ENCODE measurements around the gene IL18RAP.

Gene IL18RAP

GRCh38 chr2:102410952-102411351, 12.0 kb upstream of the IL18RAP start:
- ATAC-seq (no peak), DNase-seq (ENCODE audit: low spot score in 2 of 2) (no peak)
- Mint-ChIP-seq H3K27ac (no peak overlapping the region), H3K4me1 (peaks cover 6% of the 10 kb centered on the region), H3K9me3 (peaks cover 3% of the 10 kb centered on the region), H3K4me3 (no peak overlapping the region), H3K36me3 (no peaks in the 10 kb centered on the region)

- no peaks in the 10 kb centered on the region for H3K36me3 Mint-ChIP-seq
- DNase-seq (ENCODE audit: low spot score in 2 of 2) (no peak), ATAC-seq (no peak)
- peaks cover 3% of the 10 kb centered on the region for H3K9me3 Mint-ChIP-seq
- H3K4me1 Mint-ChIP-seq = peaks cover 16% of the 10 kb centered on the region
- H3K27ac Mint-ChIP-seq = no peak overlapping the region
- H3K4me3 Mint-ChIP-seq = no peak overlapping the region
Observed at GRCh38 chr2:102412199-102412598, 10.8 kb upstream of the IL18RAP start.

DNA sequence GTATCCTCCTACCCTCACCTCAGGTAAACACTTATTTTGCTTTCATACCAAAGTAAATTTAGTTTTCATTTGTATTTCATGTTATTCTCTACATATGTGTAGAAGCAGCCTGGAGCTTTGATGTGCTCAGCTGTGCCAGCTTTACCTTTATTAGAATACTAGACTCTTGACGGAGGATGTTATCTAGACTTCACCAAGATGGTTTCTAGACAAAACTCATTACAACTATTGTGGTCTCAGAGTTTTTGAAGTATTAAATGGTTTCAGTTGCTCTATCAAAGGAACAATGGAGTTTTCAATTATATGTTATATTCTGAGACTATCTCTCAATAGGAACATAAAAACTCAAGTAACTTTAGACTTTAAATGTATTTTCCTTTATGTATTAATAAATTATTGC, 5.0 kb upstream of the IL18RAP start:
- peaks cover 3% of the 10 kb centered on the region for H3K9me3 Mint-ChIP-seq
- DNase-seq (ENCODE audit: low spot score in 2 of 2) (no peak), ATAC-seq (peak; percentile 60)
- H3K36me3 Mint-ChIP-seq = peaks cover 2% of the 10 kb centered on the region
- H3K27ac Mint-ChIP-seq = peak overlapping the region; percentile 74
- peak overlapping the region; percentile 58 for H3K4me3 Mint-ChIP-seq
- peaks cover 49% of the 10 kb centered on the region for H3K4me1 Mint-ChIP-seq

DNA sequence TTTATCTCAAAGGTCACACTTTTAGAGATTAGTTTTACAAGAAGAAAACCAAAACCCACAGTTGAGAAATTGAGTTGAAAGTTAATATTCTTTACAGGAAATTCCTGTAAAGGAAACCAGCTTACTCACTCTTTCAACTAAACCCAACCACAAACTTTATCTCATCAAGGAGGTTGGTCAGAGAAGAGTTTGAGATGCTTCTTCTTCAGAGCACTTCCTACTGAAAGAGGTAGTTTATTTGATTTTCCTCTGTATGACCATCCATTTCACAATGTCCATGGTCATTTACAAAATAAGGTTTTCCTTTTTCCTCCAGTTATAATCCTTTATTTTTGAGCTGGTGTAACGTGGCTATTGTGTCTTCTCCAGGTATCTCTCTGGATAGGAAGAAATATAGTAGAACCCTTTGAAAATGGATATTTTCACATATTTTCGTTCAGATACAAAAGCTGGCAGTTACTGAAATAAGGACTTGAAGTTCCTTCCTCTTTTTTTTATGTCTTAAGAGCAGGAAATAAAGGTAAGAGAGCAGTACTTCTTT, 4.5 kb upstream of the IL18RAP start:
- H3K4me3 Mint-ChIP-seq = peak overlapping the region; percentile 58
- H3K4me1 Mint-ChIP-seq = peaks cover 55% of the 10 kb centered on the region
- H3K36me3 Mint-ChIP-seq = peaks cover 5% of the 10 kb centered on the region
- ATAC-seq (peak; percentile 82), DNase-seq (ENCODE audit: low spot score in 2 of 2) (no peak)
- H3K27ac Mint-ChIP-seq = peak overlapping the region; percentile 64
- peaks cover 3% of the 10 kb centered on the region for H3K9me3 Mint-ChIP-seq

GRCh38 chr2:102420290-102420689, 2.7 kb upstream of the IL18RAP start:
- ATAC-seq (no peak), DNase-seq (ENCODE audit: low spot score in 2 of 2) (no peak)
- Mint-ChIP-seq H3K9me3 (peaks cover 3% of the 10 kb centered on the region), H3K36me3 (peaks cover 12% of the 10 kb centered on the region), H3K4me1 (peaks cover 70% of the 10 kb centered on the region), H3K4me3 (peak overlapping the region; percentile 58), H3K27ac (no peak overlapping the region)

GRCh38 chr2:102421890-102422759, 835 bp upstream of the IL18RAP start:
- peak overlapping the region; percentile 58 for H3K4me3 Mint-ChIP-seq
- H3K27ac Mint-ChIP-seq = peak overlapping the region; percentile 81
- H3K36me3 Mint-ChIP-seq = peaks cover 12% of the 10 kb centered on the region
- peaks cover 3% of the 10 kb centered on the region for H3K9me3 Mint-ChIP-seq
- peaks cover 73% of the 10 kb centered on the region for H3K4me1 Mint-ChIP-seq
- no peak for DNase-seq (ENCODE audit: low spot score in 2 of 2)
- ATAC-seq = peak; percentile 59

DNA sequence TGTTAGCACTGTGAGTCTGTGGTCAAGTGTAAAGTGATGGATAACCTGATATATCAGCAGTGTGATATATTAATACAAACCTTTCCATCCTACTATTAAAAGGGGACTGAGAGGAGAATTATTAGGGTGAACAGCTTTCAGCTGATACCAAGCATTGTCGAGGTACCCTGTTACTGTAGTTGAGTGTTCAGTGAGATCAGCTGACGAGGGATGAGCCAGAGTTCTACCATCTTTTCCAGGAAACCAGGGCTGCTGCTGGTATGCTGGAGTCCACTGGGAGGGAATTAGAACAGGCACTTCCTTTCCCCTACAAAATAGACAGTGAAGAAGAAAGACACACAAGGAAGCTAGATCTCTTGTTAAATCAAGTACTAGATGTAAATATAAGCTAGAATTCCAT, 408 bp downstream of the IL18RAP start:
- peak overlapping the region; percentile 58 for H3K4me3 Mint-ChIP-seq
- peak overlapping the region; percentile 81 for H3K27ac Mint-ChIP-seq
- no peak for DNase-seq (ENCODE audit: low spot score in 2 of 2)
- H3K36me3 Mint-ChIP-seq = peaks cover 12% of the 10 kb centered on the region
- no peaks in the 10 kb centered on the region for H3K9me3 Mint-ChIP-seq
- peaks cover 76% of the 10 kb centered on the region for H3K4me1 Mint-ChIP-seq
- no peak for ATAC-seq

GRCh38 chr2:102424754-102425153, 1.8 kb downstream of the IL18RAP start:
- Mint-ChIP-seq H3K36me3 (peaks cover 19% of the 10 kb centered on the region), H3K4me1 (peaks cover 86% of the 10 kb centered on the region), H3K4me3 (peak overlapping the region; percentile 58), H3K9me3 (no peaks in the 10 kb centered on the region), H3K27ac (no peak overlapping the region)
- DNase-seq (ENCODE audit: low spot score in 2 of 2) (no peak), ATAC-seq (peak; percentile 55)

GRCh38 chr2:102425441-102426132, 2.6 kb downstream of the IL18RAP start:
- ATAC-seq = no peak
- Mint-ChIP-seq H3K4me1 (peaks cover 88% of the 10 kb centered on the region), H3K27ac (no peak overlapping the region), H3K36me3 (peaks cover 19% of the 10 kb centered on the region), H3K9me3 (no peaks in the 10 kb centered on the region), H3K4me3 (peak overlapping the region; percentile 58)
- no peak for DNase-seq (ENCODE audit: low spot score in 2 of 2)

GRCh38 chr2:102427249-102427648, 4.3 kb downstream of the IL18RAP start:
- Mint-ChIP-seq H3K9me3 (no peaks in the 10 kb centered on the region), H3K36me3 (peaks cover 19% of the 10 kb centered on the region)

DNA sequence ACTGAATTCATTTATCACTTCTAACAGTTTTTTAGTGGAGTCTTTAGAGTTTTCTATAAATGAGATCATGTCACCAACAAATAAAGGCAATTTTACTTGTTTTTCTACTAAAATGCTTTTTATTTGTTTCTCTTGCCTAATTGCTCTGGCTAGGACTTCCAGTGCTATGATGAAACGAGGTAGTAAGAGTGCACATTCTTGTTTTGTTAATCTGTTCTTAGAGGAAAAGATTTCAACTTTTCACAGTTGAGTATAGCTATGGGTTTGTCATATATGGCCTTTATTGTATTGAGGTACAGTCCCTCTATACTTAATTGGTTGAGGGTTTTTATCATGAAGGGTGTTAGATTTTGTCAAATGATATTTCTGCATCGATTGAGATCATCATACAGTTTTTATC, 5.6 kb downstream of the IL18RAP start:
- peak; percentile 62 for ATAC-seq
- H3K4me1 Mint-ChIP-seq = peaks cover 75% of the 10 kb centered on the region
- peak overlapping the region; percentile 0 for H3K27ac Mint-ChIP-seq

More at GRCh38 chr2:102427249-102427648, 4.3 kb downstream of the IL18RAP start:
- Mint-ChIP-seq H3K4me1 (peaks cover 87% of the 10 kb centered on the region), H3K4me3 (peak overlapping the region; percentile 62), H3K27ac (peak overlapping the region; percentile 0)
- DNase-seq (ENCODE audit: low spot score in 2 of 2) = no peak
- no peak for ATAC-seq

DNA sequence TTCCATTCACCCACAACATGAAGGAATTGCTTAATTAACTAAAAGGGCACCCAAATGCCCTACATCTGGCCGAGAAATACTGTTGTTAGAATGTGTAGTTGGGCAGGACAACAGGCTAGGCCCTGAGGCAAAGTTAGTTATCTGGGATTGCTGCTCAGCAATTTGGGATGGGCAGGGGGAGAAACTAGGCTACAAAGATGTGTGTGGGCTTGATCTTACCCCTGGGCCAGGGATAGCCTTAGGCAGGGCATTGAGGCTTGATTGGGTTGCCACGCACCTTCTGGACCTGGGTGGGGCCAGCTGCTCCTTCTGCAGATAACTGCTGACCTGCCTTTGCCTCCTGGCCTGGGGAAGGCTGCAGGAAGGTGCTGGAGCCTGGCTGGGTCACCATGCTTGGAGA, 9.4 kb downstream of the IL18RAP start:
- Mint-ChIP-seq H3K36me3 (peaks cover 16% of the 10 kb centered on the region), H3K27ac (no peak overlapping the region), H3K4me3 (no peak overlapping the region), H3K9me3 (no peaks in the 10 kb centered on the region), H3K4me1 (peaks cover 71% of the 10 kb centered on the region)
- ATAC-seq (no peak), DNase-seq (ENCODE audit: low spot score in 2 of 2) (peak in 1 of 2 donors; percentile 42)

More for the DNA sequence above, 5.6 kb downstream of the IL18RAP start:
- H3K36me3 Mint-ChIP-seq = peaks cover 14% of the 10 kb centered on the region
- H3K4me3 Mint-ChIP-seq = peak overlapping the region; percentile 62
- no peak for DNase-seq (ENCODE audit: low spot score in 2 of 2)
- H3K9me3 Mint-ChIP-seq = no peaks in the 10 kb centered on the region

DNA sequence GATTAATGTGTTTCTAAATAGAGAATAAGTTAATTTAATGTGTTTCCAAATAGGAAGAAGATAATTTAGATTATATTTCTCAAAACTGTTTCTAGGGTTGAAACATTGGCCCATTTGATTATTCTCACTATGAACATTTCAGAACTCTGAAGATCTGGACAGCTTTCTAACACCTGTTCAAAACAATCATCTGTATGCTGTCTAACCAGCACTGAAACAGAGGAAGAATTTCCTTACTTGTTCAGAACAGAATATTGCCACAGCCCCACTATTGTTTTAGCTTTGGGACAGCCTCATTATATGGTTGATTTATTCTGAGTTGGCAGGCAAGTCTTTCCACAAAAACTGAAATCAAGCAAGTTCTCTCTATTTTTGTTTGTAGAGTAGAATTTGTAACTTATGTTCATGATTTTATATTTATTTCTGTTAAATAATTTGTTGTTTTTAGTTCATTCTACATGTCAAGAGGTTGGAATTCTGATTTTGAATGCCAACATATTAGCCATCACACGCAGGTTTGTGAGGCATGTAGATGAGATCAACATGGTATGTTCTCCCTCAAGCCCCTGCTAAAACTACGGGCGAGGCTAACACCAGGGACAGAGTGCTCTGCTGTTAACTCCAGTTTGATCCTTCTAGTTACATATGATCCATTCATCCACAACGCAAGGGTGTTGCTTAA, 11.2 kb downstream of the IL18RAP start:
- Mint-ChIP-seq H3K36me3 (peaks cover 15% of the 10 kb centered on the region), H3K9me3 (no peaks in the 10 kb centered on the region), H3K4me1 (peaks cover 55% of the 10 kb centered on the region), H3K27ac (no peak overlapping the region), H3K4me3 (no peak overlapping the region)
- ATAC-seq (no peak), DNase-seq (ENCODE audit: low spot score in 2 of 2) (no peak)

GRCh38 chr2:102434655-102435381, 11.9 kb downstream of the IL18RAP start:
- DNase-seq (ENCODE audit: low spot score in 2 of 2) (peak in 1 of 2 donors; percentile 38), ATAC-seq (peak; percentile 79)
- Mint-ChIP-seq H3K4me3 (peak overlapping the region; percentile 46), H3K36me3 (peaks cover 9% of the 10 kb centered on the region), H3K27ac (peak overlapping the region; percentile 15), H3K9me3 (no peaks in the 10 kb centered on the region), H3K4me1 (peaks cover 48% of the 10 kb centered on the region)
